HFF-Myc (cell line): ENCODE data around the gene PPRC1.

Experiments
- DNase-seq: peaks from one replicate; pipeline ENCODE4 v3.0.0-alpha.2; 2011; ENCODE audit warnings: low read depth; ENCODE audit errors: extremely low read depth
- H3K4me3 ChIP-seq: replicated peaks from 2 replicates; pipeline ENCODE4 v1.5.1; 2011; ENCODE audit warnings: low read depth, mild to moderate bottlenecking, control low read depth, low read length
- CTCF ChIP-seq: IDR thresholded peaks from 2 replicates; pipeline ENCODE4 v1.5.1; 2012; ENCODE audit warnings: mild to moderate bottlenecking, low read depth, low read length, control low read depth; ENCODE audit errors: missing control alignments

The PPRC1 gene

GRCh38 chr10:102123223-102123622 lies 9.6 kb upstream of the PPRC1 start:
- no peak for TF ChIP-seq CTCF
- DNase-seq = no peak
- no peak overlapping the region for H3K4me3 ChIP-seq

- no peak for DNase-seq
- no peak overlapping the region for H3K4me3 ChIP-seq
- no peak for TF ChIP-seq CTCF
Measured at GRCh38 chr10:102131286-102132170, 1.3 kb upstream of the PPRC1 start.

GRCh38 chr10:102132193-102132562 lies 662 bp upstream of the PPRC1 start:
- DNase-seq = no peak
- no peak for TF ChIP-seq CTCF
- peak overlapping the region; percentile 70 for H3K4me3 ChIP-seq

GRCh38 chr10:102133373-102134195 lies 744 bp downstream of the PPRC1 start:
- no peak for DNase-seq
- H3K4me3 ChIP-seq = peak overlapping the region; percentile 70
- no peak for TF ChIP-seq CTCF

GRCh38 chr10:102134416-102134815 lies 1.6 kb downstream of the PPRC1 start:
- peak overlapping the region; percentile 70 for H3K4me3 ChIP-seq
- DNase-seq = no peak
- TF ChIP-seq CTCF = no peak

- DNase-seq = no peak
Measured at GRCh38 chr10:102135956-102136526, 3.2 kb downstream of the PPRC1 start.

More at GRCh38 chr10:102135956-102136526, 3.2 kb downstream of the PPRC1 start:
- peak overlapping the region; percentile 70 for H3K4me3 ChIP-seq
- TF ChIP-seq CTCF = no peak
